GM21367 (cell line): ENCODE data around the gene STX10.

ENCODE experiments used
- ATAC-seq: cut with Tn5 transposase; IDR thresholded peaks from one replicate; pipeline ENCODE4 v1.9.1; 2021; ENCODE audit not compliant: unreplicated experiment

Gene STX10

GRCh38 chr19:13146763-13147563, 3.2 kb downstream of the STX10 start:
- no peak for ATAC-seq

- ATAC-seq: no peak
These were observed 10.4 kb downstream of the STX10 start for GRCh38 chr19:13139633-13140311.

GRCh38 chr19:13138916-13139198, 11.3 kb downstream of the STX10 start:
- ATAC-seq: no peak

- no peak for ATAC-seq
These were observed 11.8 kb downstream of the STX10 start for GRCh38 chr19:13138171-13138915.

- ATAC-seq: no peak
These were observed 12.8 kb downstream of the STX10 start for GRCh38 chr19:13137290-13137794.

- no peak for ATAC-seq
These were observed 14.8 kb downstream of the STX10 start for GRCh38 chr19:13135068-13136062.

- ATAC-seq: no peak
These were observed 15.5 kb downstream of the STX10 start for GRCh38 chr19:13134626-13135025.

- ATAC-seq: no peak
These were observed 16.8 kb downstream of the STX10 start for GRCh38 chr19:13133241-13133870.

- ATAC-seq: no peak
These were observed 17.5 kb downstream of the STX10 start for GRCh38 chr19:13132471-13133180.

- ATAC-seq: no peak
These were observed 19.2 kb downstream of the STX10 start for GRCh38 chr19:13130886-13131490.

GRCh38 chr19:13129384-13129783, 20.8 kb downstream of the STX10 start:
- no peak for ATAC-seq

GRCh38 chr19:13128583-13128982, 21.6 kb downstream of the STX10 start:
- ATAC-seq: no peak

GRCh38 chr19:13127811-13128575, 22.2 kb downstream of the STX10 start:
- no peak for ATAC-seq

- no peak for ATAC-seq
These were observed 23.1 kb downstream of the STX10 start for GRCh38 chr19:13127051-13127450.

GRCh38 chr19:13122980-13123957, 26.9 kb downstream of the STX10 start:
- ATAC-seq: no peak

GRCh38 chr19:13122275-13122878, 27.8 kb downstream of the STX10 start:
- no peak for ATAC-seq
